Right cardiac atrium (tissue), 5 donors: Measurements from ENCODE around the gene CARMIL1. TPM values are rescaled to one million over a fixed set of nuclear protein-coding genes. Genes with fewer than 3 reads are reported as not detected.

Experiments
- ATAC-seq, 2 donors: fragments of 200-7000 bp; cut with Tn5 transposase; one replicate each; pipeline versions ENCODE4 v1.8.0 to v1.9.1; 2020; ENCODE audit warnings: moderate library complexity in 2 of 2, mild to moderate bottlenecking in 1 of 2
- DNase-seq, 3 donors: peaks; one replicate each; pipeline ENCODE4 v3.0.0-alpha.2; 2020
- H3K27ac ChIP-seq: one replicate; pipeline ENCODE4 v1.5.1; 2013; ENCODE audit warnings: mild to moderate bottlenecking, low read length, control low read depth, moderate library complexity
- H3K27me3 ChIP-seq: one replicate; pipeline ENCODE4 v1.6.1; 2013; ENCODE audit not compliant: control insufficient read depth, insufficient read depth
- H3K4me1 ChIP-seq: one replicate; pipeline ENCODE4 v1.6.1; 2013; ENCODE audit warnings: low read length; ENCODE audit not compliant: control insufficient read depth, insufficient read depth
- H3K4me3 ChIP-seq: one replicate; pipeline ENCODE4 v1.5.1; 2013; ENCODE audit warnings: low read length, control low read depth
- H3K9me3 ChIP-seq: one replicate; pipeline ENCODE4 v1.6.1; 2013; ENCODE audit warnings: low read length; ENCODE audit not compliant: control insufficient read depth
- WGBS: extraction: QIAGEN DNeasy Blood & Tissue Kit; methylation state at CpG from one replicate; pipeline ENCODE4 v1.1.7; 2013; 5-methylcytosine and 5-hydroxymethylcytosine counted together
- intact Hi-C, 4 donors: fragments of 100-400 bp; cut with DNase I; formaldehyde crosslinking; loops; one replicate each; pipeline versions ENCODE4 v1.11.0 to v1.14.0; 2022 to 2023
- polyA plus RNA-seq: library from polyadenylated mRNA; stranded (reverse); fragments of 200-250 nt; gene quantifications from one replicate; pipeline ENCODE4 v1.2.3, GENCODE V29; 2013
- total RNA-seq, 4 donors: library from RNA; stranded (reverse); fragmentation: NEBNext Ultra II Directional; extraction: Animal tissue kit (Norgen Biotek cat#: 25700); gene quantifications; one replicate each; pipeline ENCODE4 v1.2.1, GENCODE V29; 2021
- donor health status: healthy with polysubstance abuse.
- donor health status: DM: no; HTN: yes; CAD: no.
- donor health status: DM: no; HTN: no; CAD: no.
- donor health status: DM: no; HTN: yes; CAD: no; lungs with severe emphysema.
- donor health status: DM: yes; HTN: yes; CAD: no.

Gene CARMIL1
- total and polyA plus RNA-seq, 5 donors, result 9.5 to 19.8 (median 17.7) TPM

GRCh38 chr6:25324066-25324762 lies 45.0 kb downstream of the CARMIL1 start:
- DNase-seq (no peak), ATAC-seq (no peak)
- WGBS, result 77% methylated on average over 1 of the region's 1 CpG
- Histone ChIP-seq H3K4me1 (peaks cover 8% of the 10 kb centered on the region), H3K27me3 (no peaks in the 10 kb centered on the region), H3K9me3 (no peaks in the 10 kb centered on the region), H3K4me3 (no peak overlapping the region), H3K27ac (peak overlapping the region; percentile 38)
- intact Hi-C loops, result no loop called here

GRCh38 chr6:25326126-25326525 lies 47.0 kb downstream of the CARMIL1 start:
- Histone ChIP-seq H3K9me3 (no peaks in the 10 kb centered on the region), H3K27me3 (no peaks in the 10 kb centered on the region), H3K4me3 (no peak overlapping the region), H3K4me1 (peaks cover 14% of the 10 kb centered on the region), H3K27ac (no peak overlapping the region)
- 94% methylated on average over 4 of the region's 4 CpGs for WGBS
- ATAC-seq (no peak), DNase-seq (no peak)
- intact Hi-C loops, result no loop called here

- ATAC-seq, result peak; percentile 30 to 61
- Histone ChIP-seq H3K27ac (no peak overlapping the region), H3K4me3 (no peak overlapping the region), H3K4me1 (peaks cover 15% of the 10 kb centered on the region), H3K27me3 (no peaks in the 10 kb centered on the region), H3K9me3 (no peaks in the 10 kb centered on the region)
- 42% methylated on average over 4 of the region's 4 CpGs for WGBS
- peak in 1 of 3 donors; percentile 64 for DNase-seq
- intact Hi-C loops, result no loop called here
These were observed 47.8 kb downstream of the CARMIL1 start for GRCh38 chr6:25326960-25327359.

GRCh38 chr6:25327432-25327831 lies 48.3 kb downstream of the CARMIL1 start:
- Histone ChIP-seq H3K27ac (no peak overlapping the region), H3K9me3 (no peaks in the 10 kb centered on the region), H3K4me1 (peaks cover 15% of the 10 kb centered on the region), H3K4me3 (no peak overlapping the region), H3K27me3 (no peaks in the 10 kb centered on the region)
- no peak for ATAC-seq
- intact Hi-C loops, result no loop called here
- WGBS, result 41% methylated on average over 2 of the region's 2 CpGs
- DNase-seq, result no peak

GRCh38 chr6:25329161-25329817 lies 50.1 kb downstream of the CARMIL1 start:
- H3K27ac ChIP-seq, result no peak overlapping the region
- peaks cover 15% of the 10 kb centered on the region for H3K4me1 ChIP-seq
- no peaks in the 10 kb centered on the region for H3K27me3 ChIP-seq
- DNase-seq (no peak), ATAC-seq (no peak)
- no peaks in the 10 kb centered on the region for H3K9me3 ChIP-seq
- intact Hi-C loops, result no loop called here
- 81% methylated on average over 5 of the region's 5 CpGs for WGBS
- H3K4me3 ChIP-seq, result no peak overlapping the region

- WGBS, result 72% methylated on average over 4 of the region's 4 CpGs
- Histone ChIP-seq H3K4me1 (peaks cover 12% of the 10 kb centered on the region), H3K27ac (peak overlapping the region; percentile 15), H3K27me3 (no peaks in the 10 kb centered on the region), H3K4me3 (no peak overlapping the region), H3K9me3 (no peaks in the 10 kb centered on the region)
- intact Hi-C loops, result no loop called here
- DNase-seq (no peak), ATAC-seq (peak; percentile 13 to 22)
These were observed 50.8 kb downstream of the CARMIL1 start for GRCh38 chr6:25329982-25330381.

- no peaks in the 10 kb centered on the region for H3K27me3 ChIP-seq
- DNase-seq (peak in 1 of 3 donors; percentile 55), ATAC-seq (peak in 1 of 2 donors; percentile 49)
- intact Hi-C loops, result no loop called here
- H3K4me1 ChIP-seq, result peaks cover 12% of the 10 kb centered on the region
- H3K27ac ChIP-seq, result no peak overlapping the region
- no peak overlapping the region for H3K4me3 ChIP-seq
- H3K9me3 ChIP-seq, result no peaks in the 10 kb centered on the region
- WGBS, result 62% methylated on average over 5 of the region's 5 CpGs
These were observed 51.9 kb downstream of the CARMIL1 start for GRCh38 chr6:25330796-25331685.

- intact Hi-C loops, result no loop called here
- ATAC-seq, result no peak
- WGBS, result 58% methylated on average over 3 of the region's 3 CpGs
These were observed 53.0 kb downstream of the CARMIL1 start for GRCh38 chr6:25332165-25332564.

GRCh38 chr6:25332655-25333071 lies 53.5 kb downstream of the CARMIL1 start:
- H3K27me3 ChIP-seq, result no peaks in the 10 kb centered on the region
- H3K4me1 ChIP-seq, result peaks cover 17% of the 10 kb centered on the region
- no peak overlapping the region for H3K4me3 ChIP-seq
- ATAC-seq, result peak in 1 of 2 donors; percentile 15
- H3K27ac ChIP-seq, result no peak overlapping the region
- DNase-seq, result no peak
- WGBS, result 38% methylated on average over 5 of the region's 5 CpGs
- intact Hi-C loops, result no loop called here
- H3K9me3 ChIP-seq, result no peaks in the 10 kb centered on the region

More at GRCh38 chr6:25332165-25332564, 53.0 kb downstream of the CARMIL1 start:
- Histone ChIP-seq H3K9me3 (no peaks in the 10 kb centered on the region), H3K4me1 (peaks cover 15% of the 10 kb centered on the region), H3K27ac (no peak overlapping the region), H3K27me3 (no peaks in the 10 kb centered on the region), H3K4me3 (no peak overlapping the region)
- no peak for DNase-seq

GRCh38 chr6:25333471-25333870 lies 54.3 kb downstream of the CARMIL1 start:
- no peak for ATAC-seq
- no peak for DNase-seq
- Histone ChIP-seq H3K27ac (no peak overlapping the region), H3K27me3 (no peaks in the 10 kb centered on the region), H3K9me3 (no peaks in the 10 kb centered on the region), H3K4me3 (no peak overlapping the region), H3K4me1 (peaks cover 17% of the 10 kb centered on the region)
- 89% methylated on average over 3 of the region's 3 CpGs for WGBS
- intact Hi-C loops, result no loop called here

GRCh38 chr6:25334793-25335192 lies 55.6 kb downstream of the CARMIL1 start:
- intact Hi-C loops, result no loop called here
- DNase-seq (no peak), ATAC-seq (no peak)
- no peaks in the 10 kb centered on the region for H3K27me3 ChIP-seq
- H3K27ac ChIP-seq, result no peak overlapping the region
- H3K9me3 ChIP-seq, result no peaks in the 10 kb centered on the region
- no peak overlapping the region for H3K4me3 ChIP-seq
- peaks cover 17% of the 10 kb centered on the region for H3K4me1 ChIP-seq
- 73% methylated on average over 4 of the region's 4 CpGs for WGBS
